Measurements from ENCODE around the gene CCNC. TPM values are rescaled to one million over a fixed set of nuclear protein-coding genes. Genes with fewer than 3 reads are reported as not detected.

CCNC gene
- total RNA-seq, 1 donor from 2014 or later, result 74.5 TPM

GRCh38 chr6:99512033-99512432 lies 56.4 kb downstream of the CCNC start:
- H3K27ac Mint-ChIP-seq, result no peak overlapping the region
- H3K36me3 Mint-ChIP-seq (ENCODE audit: insufficient read depth), result no peaks in the 10 kb centered on the region
- H3K4me1 Mint-ChIP-seq (ENCODE audit: low read depth), result peaks cover 19% of the 10 kb centered on the region
- no peak overlapping the region for H3K4me3 Mint-ChIP-seq (ENCODE audit: low read depth)
- TF ChIP-seq CTCF (IDR thresholded peaks at IDR 0.05; ENCODE audit: unreplicated experiment), result no peak
- no peak for DNase-seq (ENCODE audit: low spot score, unreplicated experiment)
- no peaks in the 10 kb centered on the region for H3K9me3 Mint-ChIP-seq (ENCODE audit: low read depth)
- peaks cover 3% of the 10 kb centered on the region for H3K27me3 Mint-ChIP-seq

GRCh38 chr6:99507648-99508047 lies 60.8 kb downstream of the CCNC start:
- no peak overlapping the region for H3K27ac Mint-ChIP-seq

GRCh38 chr6:99501762-99502161 lies 66.7 kb downstream of the CCNC start:
- H3K9me3 Mint-ChIP-seq (ENCODE audit: low read depth), result no peaks in the 10 kb centered on the region
- no peaks in the 10 kb centered on the region for H3K4me1 Mint-ChIP-seq (ENCODE audit: low read depth)
- no peak overlapping the region for H3K27ac Mint-ChIP-seq
- no peak overlapping the region for H3K4me3 Mint-ChIP-seq (ENCODE audit: low read depth)
- DNase-seq (ENCODE audit: low spot score, unreplicated experiment), result no peak
- TF ChIP-seq CTCF (IDR thresholded peaks at IDR 0.05; ENCODE audit: unreplicated experiment), result no peak
- peaks cover 14% of the 10 kb centered on the region for H3K36me3 Mint-ChIP-seq (ENCODE audit: insufficient read depth)
- no peaks in the 10 kb centered on the region for H3K27me3 Mint-ChIP-seq

More at GRCh38 chr6:99507648-99508047, 60.8 kb downstream of the CCNC start:
- H3K36me3 Mint-ChIP-seq (ENCODE audit: insufficient read depth), result peaks cover 7% of the 10 kb centered on the region
- H3K9me3 Mint-ChIP-seq (ENCODE audit: low read depth), result no peaks in the 10 kb centered on the region
- peaks cover 5% of the 10 kb centered on the region for H3K4me1 Mint-ChIP-seq (ENCODE audit: low read depth)
- no peak overlapping the region for H3K4me3 Mint-ChIP-seq (ENCODE audit: low read depth)
- DNase-seq (ENCODE audit: low spot score, unreplicated experiment), result no peak
- no peaks in the 10 kb centered on the region for H3K27me3 Mint-ChIP-seq
- no peak for TF ChIP-seq CTCF (IDR thresholded peaks at IDR 0.05; ENCODE audit: unreplicated experiment)

- no peak for DNase-seq (ENCODE audit: low spot score, unreplicated experiment)
- no peak for TF ChIP-seq CTCF (IDR thresholded peaks at IDR 0.05; ENCODE audit: unreplicated experiment)
- no peak overlapping the region for H3K27ac Mint-ChIP-seq
- peaks cover 9% of the 10 kb centered on the region for H3K36me3 Mint-ChIP-seq (ENCODE audit: insufficient read depth)
- no peak overlapping the region for H3K4me3 Mint-ChIP-seq (ENCODE audit: low read depth)
- H3K9me3 Mint-ChIP-seq (ENCODE audit: low read depth), result no peaks in the 10 kb centered on the region
- no peaks in the 10 kb centered on the region for H3K4me1 Mint-ChIP-seq (ENCODE audit: low read depth)
- H3K27me3 Mint-ChIP-seq, result no peaks in the 10 kb centered on the region
Observed at GRCh38 chr6:99498421-99498820, 70.0 kb downstream of the CCNC start.

- no peak for DNase-seq (ENCODE audit: low spot score, unreplicated experiment)
- Mint-ChIP-seq H3K27ac (no peak overlapping the region), H3K36me3 (ENCODE audit: insufficient read depth) (peaks cover 2% of the 10 kb centered on the region), H3K4me1 (ENCODE audit: low read depth) (peaks cover 8% of the 10 kb centered on the region), H3K4me3 (ENCODE audit: low read depth) (no peak overlapping the region), H3K27me3 (no peaks in the 10 kb centered on the region), H3K9me3 (ENCODE audit: low read depth) (no peaks in the 10 kb centered on the region)
- TF ChIP-seq CTCF (IDR thresholded peaks at IDR 0.05; ENCODE audit: unreplicated experiment), result no peak
Observed at GRCh38 chr6:99495466-99495865, 73.0 kb downstream of the CCNC start.

Other genes with a start within 250 kb of the CCNC start
- gene FAXC, start 219.0 kb downstream of the CCNC start, total RNA-seq, result 20.7 and 23.9 TPM in 2 replicates
- 4.2 and 4.8 TPM in 2 replicates for gene COQ3, start 174.5 kb downstream of the CCNC start, total RNA-seq
- 207 and 213 TPM in 2 replicates for gene PNISR, start 143.4 kb downstream of the CCNC start, total RNA-seq
- 14.5 and 16.5 TPM in 2 replicates for gene USP45, start 53.2 kb downstream of the CCNC start, total RNA-seq
- not detected in 2 replicates for gene PRDM13, start 38.2 kb upstream of the CCNC start, total RNA-seq